GM18868 (cell line): Measurements from ENCODE around the gene GRIA1.
"Not testable (repeated sequence)": the region's sequence is repeated elsewhere in the genome, so short reads cannot be mapped to it uniquely, and the experiment has no call there.

Experiments used
- ATAC-seq: cut with Tn5 transposase; IDR thresholded peaks from one replicate; pipeline ENCODE4 v1.9.1; 2021; ENCODE audit warnings: mild to moderate bottlenecking, moderate library complexity; ENCODE audit not compliant: unreplicated experiment

The GRIA1 gene

GRCh38 chr5:153713943-153714342 lies 223.5 kb downstream of the GRIA1 start:
- ATAC-seq, result no peak

GRCh38 chr5:153714798-153715197 lies 224.3 kb downstream of the GRIA1 start:
- ATAC-seq, result no peak

- ATAC-seq, result no peak
Observed at GRCh38 chr5:153717287-153717686, 226.8 kb downstream of the GRIA1 start.

- no peak for ATAC-seq
Observed at GRCh38 chr5:153718713-153719112, 228.2 kb downstream of the GRIA1 start.

- no peak for ATAC-seq
Observed at GRCh38 chr5:153719324-153719723, 228.9 kb downstream of the GRIA1 start.

GRCh38 chr5:153723022-153723610 lies 232.6 kb downstream of the GRIA1 start:
- ATAC-seq, result not testable (repeated sequence)

- ATAC-seq, result no peak
Observed at GRCh38 chr5:153742060-153742459, 251.6 kb downstream of the GRIA1 start.

- no peak for ATAC-seq
Observed at GRCh38 chr5:153744751-153745150, 254.3 kb downstream of the GRIA1 start.

GRCh38 chr5:153745778-153746395 lies 255.4 kb downstream of the GRIA1 start:
- no peak for ATAC-seq

GRCh38 chr5:153746440-153746839 lies 256.0 kb downstream of the GRIA1 start:
- no peak for ATAC-seq

GRCh38 chr5:153748823-153749222 lies 258.4 kb downstream of the GRIA1 start:
- ATAC-seq, result no peak

GRCh38 chr5:153749960-153750359 lies 259.5 kb downstream of the GRIA1 start:
- ATAC-seq, result no peak

- ATAC-seq, result no peak
Observed at GRCh38 chr5:153751251-153751650, 260.8 kb downstream of the GRIA1 start.

- no peak for ATAC-seq
Observed at GRCh38 chr5:153752890-153753289, 262.4 kb downstream of the GRIA1 start.

GRCh38 chr5:153753645-153754432 lies 263.4 kb downstream of the GRIA1 start:
- ATAC-seq, result no peak

- no peak for ATAC-seq
Observed at GRCh38 chr5:153755913-153756500, 265.5 kb downstream of the GRIA1 start.

GRCh38 chr5:153756540-153756939 lies 266.1 kb downstream of the GRIA1 start:
- no peak for ATAC-seq

GRCh38 chr5:153765987-153766386 lies 275.5 kb downstream of the GRIA1 start:
- no peak for ATAC-seq

GRCh38 chr5:153767221-153768188 lies 277.0 kb downstream of the GRIA1 start:
- no peak for ATAC-seq

- ATAC-seq, result no peak
Observed at GRCh38 chr5:153770066-153770465, 279.6 kb downstream of the GRIA1 start.

- ATAC-seq, result no peak
Observed at GRCh38 chr5:153774686-153775085, 284.2 kb downstream of the GRIA1 start.
